Peyer's patch (tissue), 4 donors: ENCODE results near the gene RTBDN.

Experiments used
- CTCF ChIP-seq, 6 experiments: fragments of 450-650 bp in 4 of 6; fragments of 200-600 bp in 2 of 6; sonication (generic) in 1 of 6; IDR thresholded peaks; one replicate each; pipeline ENCODE4 v1.5.1; 2017 to 2019; ENCODE audit warnings: antibody characterized with exemption in 6 of 6, mild to moderate bottlenecking in 3 of 6, moderate library complexity in 1 of 6
- POLR2A ChIP-seq, 2 donors: fragments of 450-650 bp; IDR thresholded peaks; one replicate each; pipeline ENCODE4 v1.5.1; 2017; ENCODE audit warnings: antibody characterized with exemption in 2 of 2, mild to moderate bottlenecking in 2 of 2, moderate library complexity in 2 of 2

DNA sequence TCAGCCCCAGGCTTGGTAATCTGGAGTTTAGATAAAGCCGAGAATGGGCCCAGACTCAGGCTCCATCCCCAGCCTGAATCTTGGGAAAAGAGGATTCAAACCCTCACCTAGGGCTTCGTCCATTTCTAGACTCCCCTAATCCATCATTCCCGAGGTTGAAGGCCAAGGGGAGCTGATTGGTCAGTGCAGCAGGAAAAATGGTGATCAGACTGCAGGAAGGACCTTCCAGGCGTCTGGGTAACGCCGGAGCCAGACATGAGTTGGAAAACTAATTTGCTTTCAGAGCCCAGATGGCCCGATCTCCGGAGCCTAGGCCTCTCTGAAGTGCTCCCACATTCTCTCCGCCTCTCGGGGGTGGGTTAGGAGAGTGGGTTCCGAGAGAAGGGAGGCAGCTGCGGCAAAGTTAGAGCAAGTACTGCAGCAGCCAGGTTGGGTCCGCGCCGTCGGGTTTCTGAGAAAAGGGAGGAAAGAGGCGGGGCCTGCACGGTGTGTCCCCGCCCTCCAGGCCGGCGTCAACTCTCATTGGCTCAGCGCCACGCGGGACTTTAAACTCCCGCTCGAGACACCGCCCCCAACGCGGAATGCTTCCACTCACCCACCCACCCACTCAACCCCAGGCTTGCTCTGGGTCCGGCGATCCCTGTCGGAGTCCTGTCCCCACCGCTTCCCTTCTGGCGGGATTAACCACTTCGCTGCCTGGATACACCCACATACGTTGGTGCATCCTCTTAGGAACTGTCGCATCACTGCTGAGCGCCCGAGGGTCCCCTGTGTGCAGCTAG is 788 bp upstream of the RTBDN start:
- no peak for TF ChIP-seq CTCF (IDR thresholded peaks at IDR 0.05)
- no peak for TF ChIP-seq POLR2A (IDR thresholded peaks at IDR 0.05)
